IMR-90 (cell line): ENCODE measurements around the gene NR6A1. TPM values are rescaled to one million over a fixed set of nuclear protein-coding genes. Genes with fewer than 3 reads are reported as not detected.

Experiments
- ATAC-seq: fragments of 200-7000 bp; cut with Tn5 transposase; 2 replicates; pipeline ENCODE4 v1.9.1; 2020; ENCODE audit warnings: low read depth, mild to moderate bottlenecking, moderate library complexity
- BruUV-seq: library from RNA; stranded (reverse); fragments of 400-500 nt; replicated peaks from 2 replicates; lab custom pipeline; 2021; lab: Mats Ljungman, UMichigan
- CTCF ChIA-PET: fragments of 300-600 bp; formaldehyde crosslinking; extraction: SDS; loops from one replicate; lab custom pipeline; 2021; ENCODE audit warnings: antibody characterized with exemption; lab: Yijun Ruan, JAX
- POLR2A ChIA-PET: fragments of 300-600 bp; sonication (Branson Sonifier 250); formaldehyde crosslinking; loops from one replicate; lab custom pipeline; 2022; ENCODE audit warnings: antibody characterized with exemption; ENCODE audit not compliant: unreplicated experiment; lab: Charles Lee
- DNase-seq: peaks from one replicate; pipeline ENCODE4 v3.0.0; 2013
- H2AFZ ChIP-seq: replicated peaks from 2 replicates; pipeline ENCODE3; 2013; ENCODE audit warnings: low read length, mild to moderate bottlenecking; ENCODE audit not compliant: poor library complexity
- H2AK5ac ChIP-seq: 2 replicates; pipeline ENCODE4 v1.6.1; 2013; ENCODE audit warnings: low read depth, low read length, inconsistent platforms
- H2AK9ac ChIP-seq: replicated peaks from 2 replicates; pipeline ENCODE3; 2013; ENCODE audit warnings: mild to moderate bottlenecking, low read depth, low read length, moderate library complexity; ENCODE audit not compliant: poor library complexity
- H2BK120ac ChIP-seq: 2 replicates; pipeline ENCODE4 v1.6.1; 2013; ENCODE audit warnings: low read depth, low read length, inconsistent platforms
- H2BK15ac ChIP-seq: 3 replicates; pipeline ENCODE4 v1.6.1; 2013; ENCODE audit warnings: low read depth, low read length, inconsistent platforms
- H2BK20ac ChIP-seq: 2 replicates; pipeline ENCODE4 v1.6.1; 2013; ENCODE audit warnings: low read depth, mild to moderate bottlenecking, inconsistent platforms, low read length, moderate library complexity
- H2BK5ac ChIP-seq: 2 replicates; pipeline ENCODE4 v1.6.1; 2013; ENCODE audit warnings: mild to moderate bottlenecking, low read depth, low read length, inconsistent platforms; ENCODE audit not compliant: poor library complexity, severe bottlenecking
- H3K14ac ChIP-seq: replicated peaks from 2 replicates; pipeline ENCODE4 v1.6.1; 2013; ENCODE audit warnings: low read depth, low read length, inconsistent platforms
- H3K18ac ChIP-seq: 2 replicates; pipeline ENCODE4 v1.6.1; 2013; ENCODE audit warnings: low read depth, low read length, control low read depth
- H3K23ac ChIP-seq: 2 replicates; pipeline ENCODE4 v1.6.1; 2013; ENCODE audit warnings: low read depth, low read length, inconsistent platforms
- H3K27ac ChIP-seq: 2 replicates; pipeline ENCODE4 v1.5.1; 2013; ENCODE audit warnings: mild to moderate bottlenecking, control low read depth, low read length; ENCODE audit not compliant: insufficient read depth
- H3K27me3 ChIP-seq: 2 replicates; pipeline ENCODE4 v1.6.1; 2013; ENCODE audit warnings: low read length; ENCODE audit not compliant: control insufficient read depth, insufficient read depth
- H3K36me3 ChIP-seq: 2 replicates; pipeline ENCODE4 v1.6.1; 2013; ENCODE audit warnings: low read length, mixed read lengths; ENCODE audit not compliant: control insufficient read depth, insufficient read depth
- H3K4ac ChIP-seq: 2 replicates; pipeline ENCODE4 v1.6.1; 2013; ENCODE audit warnings: low read depth, low read length, inconsistent platforms
- H3K4me1 ChIP-seq: 2 replicates; pipeline ENCODE4 v1.6.1; 2013; ENCODE audit warnings: low read length, mixed read lengths; ENCODE audit not compliant: control insufficient read depth, insufficient read depth
- H3K4me2 ChIP-seq: 2 replicates; pipeline ENCODE4 v1.6.1; 2013; ENCODE audit warnings: low read depth, mild to moderate bottlenecking, control low read depth, low read length, moderate library complexity
- H3K4me3 ChIP-seq: 2 replicates; pipeline ENCODE4 v1.5.1; 2013; ENCODE audit warnings: low read depth, mild to moderate bottlenecking, control low read depth, low read length, moderate library complexity; ENCODE audit not compliant: insufficient read depth
- H3K56ac ChIP-seq: 2 replicates; pipeline ENCODE4 v1.6.1; 2013; ENCODE audit warnings: low read length, inconsistent platforms; ENCODE audit not compliant: insufficient read depth; ENCODE audit errors: extremely low read depth
- H3K79me1 ChIP-seq, 2 experiments: 2 replicates each; pipeline ENCODE4 v1.6.1; 2013; ENCODE audit warnings: low read length in 2 of 2, inconsistent platforms in 1 of 2, low read depth in 1 of 2
- H3K9ac ChIP-seq: 2 replicates; pipeline ENCODE4 v1.6.1; 2013; ENCODE audit warnings: low read depth, low read length, control low read depth
- H3K9me1 ChIP-seq: 2 replicates; pipeline ENCODE4 v1.6.1; 2013; ENCODE audit warnings: low read length, inconsistent platforms; ENCODE audit not compliant: insufficient read depth
- H3K9me3 ChIP-seq: 2 replicates; pipeline ENCODE4 v1.6.1; 2013; ENCODE audit warnings: low read length; ENCODE audit not compliant: control insufficient read depth, insufficient read depth
- H4K20me1 ChIP-seq: 2 replicates; pipeline ENCODE4 v1.6.1; 2013; ENCODE audit warnings: low read length, inconsistent platforms; ENCODE audit not compliant: insufficient read depth
- H4K5ac ChIP-seq: 2 replicates; pipeline ENCODE4 v1.6.1; 2013; ENCODE audit warnings: mild to moderate bottlenecking, low read depth, low read length, control low read depth
- H4K8ac ChIP-seq, 2 experiments: 2 replicates each; pipeline ENCODE4 v1.6.1; 2013; ENCODE audit warnings: low read depth in 2 of 2, low read length in 2 of 2, control low read depth in 1 of 2, inconsistent platforms in 1 of 2
- H4K91ac ChIP-seq: 2 replicates; pipeline ENCODE4 v1.6.1; 2013; ENCODE audit warnings: low read depth, low read length, inconsistent platforms; ENCODE audit not compliant: insufficient read depth
- CEBPB ChIP-seq: IDR thresholded peaks from 2 replicates; pipeline ENCODE4 v1.6.1; 2012; ENCODE audit warnings: low read depth, low read length, improper control_type of control experiment
- CHD1 ChIP-seq: IDR thresholded peaks from 2 replicates; pipeline ENCODE4 v1.6.1; 2012; ENCODE audit warnings: low read depth, low read length, improper control_type of control experiment
- FOS ChIP-seq: fragments of 150-350 bp; IDR thresholded peaks from 2 replicates; pipeline ENCODE4 v1.6.1; 2016; ENCODE audit warnings: low read depth, low read length
- MXI1 ChIP-seq: IDR thresholded peaks from 2 replicates; pipeline ENCODE4 v1.6.1; 2012; ENCODE audit warnings: low read depth, mild to moderate bottlenecking, low read length, moderate library complexity, borderline replicate concordance
- POLR2A ChIP-seq: IDR thresholded peaks from 2 replicates; pipeline ENCODE4 v1.6.1; 2012; ENCODE audit warnings: mild to moderate bottlenecking, low read depth, low read length
- RAD21 ChIP-seq: IDR thresholded peaks from 2 replicates; pipeline ENCODE4 v1.6.1; 2012; ENCODE audit warnings: low read length, improper control_type of control experiment
- RCOR1 ChIP-seq: IDR thresholded peaks from 2 replicates; pipeline ENCODE4 v1.6.1; 2012; ENCODE audit warnings: mild to moderate bottlenecking, low read length, improper control_type of control experiment; ENCODE audit not compliant: insufficient replicate concordance
- RFX5 ChIP-seq: IDR thresholded peaks from 2 replicates; pipeline ENCODE4 v1.8.0; 2012; ENCODE audit warnings: low read depth, mild to moderate bottlenecking, low read length, moderate library complexity
- WGBS, 2 experiments: methylation state at CpG; one replicate each; pipeline versions ENCODE4 v1.1.5 to v1.1.7; 2013; ENCODE audit warnings: missing lambda C conversion rate in 2 of 2; ENCODE audit not compliant: insufficient read length in 1 of 2; ENCODE audit errors: extremely low coverage in 2 of 2; 5-methylcytosine and 5-hydroxymethylcytosine counted together
- dilution Hi-C: fragments of 300-500 bp; cut with HindIII; formaldehyde crosslinking; loops from one replicate; pipeline ENCODE4 v1.14.3; 2018; ENCODE audit warnings: low sequenced_read_pairs; ENCODE audit not compliant: unreplicated experiment
- in situ Hi-C: fragments of 300-500 bp; cut with MboI; formaldehyde crosslinking; loops from 3 replicates; pipeline ENCODE4 v1.14.3; 2019; ENCODE audit warnings: low sequenced_read_pairs, inconsistent platforms, mixed read lengths
- intact Hi-C: fragments of 100-400 bp; cut with micrococcal nuclease; formaldehyde crosslinking; loops from 2 replicates; pipeline ENCODE4 v1.10.0; 2022
- polyA plus RNA-seq, 3 experiments: library from polyadenylated mRNA; depleted of rRNA; stranded (reverse); fragments of >200 nt; gene quantifications; 2 replicates each; pipeline ENCODE4 v1.2.3, GENCODE V29; 2012; ENCODE audit warnings: low replicate concordance in 1 of 3
- total RNA-seq: library from RNA; depleted of rRNA; stranded (reverse); fragments of >200 nt; gene quantifications from 2 replicates; pipeline ENCODE4 v1.2.3, GENCODE V29; 2012
- TF ChIP-seq, protein P1 (sequence below): fragments of 150-350 bp; IDR thresholded peaks from 2 replicates; pipeline ENCODE4 v1.6.1; 2017; ENCODE audit warnings: mild to moderate bottlenecking, antibody characterized with exemption, low read length, low read depth
- TF ChIP-seq, protein P2 (sequence below): fragments of 150-350 bp; IDR thresholded peaks from 2 replicates; pipeline ENCODE4 v1.6.1; 2016; ENCODE audit warnings: low read depth, mild to moderate bottlenecking, low read length, moderate library complexity, borderline replicate concordance

NR6A1 gene
- total and polyA plus RNA-seq, 2 of the 4 experiments (the other 2 are of a cell fraction): 0.14 to 0.36 TPM

DNA sequence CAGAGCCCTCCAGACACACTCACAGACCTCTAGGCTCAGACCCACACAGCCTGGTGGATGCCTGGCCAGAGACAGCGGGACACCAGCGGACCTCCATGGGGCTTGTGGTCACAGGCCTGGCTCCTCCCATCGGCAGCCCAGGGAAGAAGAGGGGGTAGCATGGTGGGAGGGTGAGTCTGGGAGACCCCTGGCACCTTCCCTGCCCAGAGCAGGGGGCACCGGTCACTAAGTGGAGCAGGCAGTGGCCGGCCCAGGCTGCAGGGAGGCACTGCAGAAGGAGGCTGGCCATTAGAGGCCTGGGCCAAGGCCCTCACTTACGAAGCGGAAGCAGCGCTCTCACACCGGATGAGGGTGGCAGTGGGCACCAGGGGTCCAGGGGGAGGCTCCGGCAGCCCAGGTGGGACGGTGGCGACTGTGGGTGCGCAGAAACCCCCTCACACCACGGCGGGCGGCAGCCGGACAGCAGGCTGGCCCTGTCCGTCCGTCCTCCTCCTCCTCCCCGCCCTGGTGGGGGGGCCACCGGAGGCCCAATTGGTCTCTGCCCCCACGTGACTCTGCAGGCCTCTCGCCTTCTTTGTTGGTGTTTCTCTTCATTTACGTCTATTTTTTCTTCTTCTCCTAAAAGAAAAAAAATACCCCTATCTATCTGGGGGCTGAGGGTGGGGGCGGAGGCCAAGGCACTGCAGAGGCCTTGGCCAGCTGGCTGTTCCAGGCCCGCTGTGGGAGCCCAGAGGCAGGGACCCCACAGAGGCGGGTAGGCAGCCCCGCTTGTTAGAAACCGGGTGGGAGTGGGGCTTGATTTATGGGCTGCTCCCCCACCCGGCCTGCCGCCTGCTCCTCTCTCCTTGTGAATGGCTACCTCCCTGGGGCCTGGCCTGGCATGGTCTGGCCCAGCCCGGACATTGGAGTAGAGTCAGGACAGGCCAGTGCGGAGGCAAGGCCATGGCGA is 263.9 kb downstream of the NR6A1 start, which contains the start of gene NR5A1:
TSS of gene NR5A1 (minus strand) at position 469 of the 949 bp plus-strand sequence. CDS start 4,004 bp downstream, outside the sequence.
- Histone ChIP-seq H3K23ac (no peak within 1 kb of the TSS), H3K9me1 (no peaks in the 10 kb centered on the region), H3K36me3 (no peaks in the 10 kb centered on the region), H3K4me2 (no peak within 1 kb of the TSS), H2BK15ac (no peak within 1 kb of the TSS), H3K56ac (no peak within 1 kb of the TSS), H4K8ac (no peak within 1 kb of the TSS), H4K5ac (no peak within 1 kb of the TSS), H3K9me3 (peaks cover 4% of the 10 kb centered on the region), H2AK5ac (no peak within 1 kb of the TSS), H4K91ac (no peak within 1 kb of the TSS), H3K27ac (no peak within 1 kb of the TSS), H2AK9ac (no peak within 1 kb of the TSS), H2BK20ac (no peak within 1 kb of the TSS), H3K27me3 (peaks cover 55% of the 10 kb centered on the region), H2AFZ (peak within 1 kb of the TSS; percentile 17), H3K4me1 (no peaks in the 10 kb centered on the region; the same call in 1 of the 2 replicates), H4K20me1 (no peaks in the 10 kb centered on the region), H3K4me3 (no peak within 1 kb of the TSS), H3K14ac (no peak within 1 kb of the TSS), H3K4ac (no peak within 1 kb of the TSS), H3K18ac (no peak within 1 kb of the TSS), H3K9ac (no peak within 1 kb of the TSS), H3K79me1 (no peaks in the 10 kb centered on the region), H2BK120ac (no peak within 1 kb of the TSS), H2BK5ac (no peak within 1 kb of the TSS)
- ATAC-seq (no peak), DNase-seq (no peak)
- TF ChIP-seq, protein P1, sequence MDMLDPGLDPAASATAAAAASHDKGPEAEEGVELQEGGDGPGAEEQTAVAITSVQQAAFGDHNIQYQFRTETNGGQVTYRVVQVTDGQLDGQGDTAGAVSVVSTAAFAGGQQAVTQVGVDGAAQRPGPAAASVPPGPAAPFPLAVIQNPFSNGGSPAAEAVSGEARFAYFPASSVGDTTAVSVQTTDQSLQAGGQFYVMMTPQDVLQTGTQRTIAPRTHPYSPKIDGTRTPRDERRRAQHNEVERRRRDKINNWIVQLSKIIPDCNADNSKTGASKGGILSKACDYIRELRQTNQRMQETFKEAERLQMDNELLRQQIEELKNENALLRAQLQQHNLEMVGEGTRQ: no peak
- TF ChIP-seq CHD1 (no peak), POLR2A (no peak), FOS (no peak), RFX5 (no peak), RCOR1 (no peak), MXI1 (no peak), RAD21 (no peak), CEBPB (no peak)
- TF ChIP-seq, protein P2, sequence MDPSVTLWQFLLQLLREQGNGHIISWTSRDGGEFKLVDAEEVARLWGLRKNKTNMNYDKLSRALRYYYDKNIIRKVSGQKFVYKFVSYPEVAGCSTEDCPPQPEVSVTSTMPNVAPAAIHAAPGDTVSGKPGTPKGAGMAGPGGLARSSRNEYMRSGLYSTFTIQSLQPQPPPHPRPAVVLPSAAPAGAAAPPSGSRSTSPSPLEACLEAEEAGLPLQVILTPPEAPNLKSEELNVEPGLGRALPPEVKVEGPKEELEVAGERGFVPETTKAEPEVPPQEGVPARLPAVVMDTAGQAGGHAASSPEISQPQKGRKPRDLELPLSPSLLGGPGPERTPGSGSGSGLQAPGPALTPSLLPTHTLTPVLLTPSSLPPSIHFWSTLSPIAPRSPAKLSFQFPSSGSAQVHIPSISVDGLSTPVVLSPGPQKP: no peak
- in situ Hi-C loops: no loop called here
- POLR2A ChIA-PET: no interaction called here
- BruUV-seq: no TSS peak
- dilution Hi-C loops: no loop called here
- CTCF ChIA-PET: no interaction called here
- intact Hi-C loops: no loop called here
- WGBS, 2 experiments: 100% methylated on average over 1 of the region's 34 CpGs; no CpG with 5 or more reads in 1 of the 2 experiments
